HS-27A (cell line): ENCODE measurements around the gene ZFY.

Experiments
- DNase-seq: peaks from one replicate; pipeline ENCODE4 v3.0.0-alpha.2; 2012; ENCODE audit warnings: low read depth, missing footprints

ZFY gene

GRCh38 chrY:2934861-2935715 is at the start of gene ZFY:
ZFY (plus strand) TSS chrY:2935381; CDS start chrY:2953937, 18,556 bp downstream.
- peak; percentile 23 for DNase-seq

GRCh38 chrY:2885880-2886279 is 49.3 kb upstream of the ZFY start:
- DNase-seq: no peak

- DNase-seq: no peak
Observed at GRCh38 chrY:2887386-2887785, 47.8 kb upstream of the ZFY start.

- no peak for DNase-seq
Observed at GRCh38 chrY:2887955-2888354, 47.2 kb upstream of the ZFY start.

- no peak for DNase-seq
Observed at GRCh38 chrY:2893471-2893870, 41.7 kb upstream of the ZFY start.

DNA sequence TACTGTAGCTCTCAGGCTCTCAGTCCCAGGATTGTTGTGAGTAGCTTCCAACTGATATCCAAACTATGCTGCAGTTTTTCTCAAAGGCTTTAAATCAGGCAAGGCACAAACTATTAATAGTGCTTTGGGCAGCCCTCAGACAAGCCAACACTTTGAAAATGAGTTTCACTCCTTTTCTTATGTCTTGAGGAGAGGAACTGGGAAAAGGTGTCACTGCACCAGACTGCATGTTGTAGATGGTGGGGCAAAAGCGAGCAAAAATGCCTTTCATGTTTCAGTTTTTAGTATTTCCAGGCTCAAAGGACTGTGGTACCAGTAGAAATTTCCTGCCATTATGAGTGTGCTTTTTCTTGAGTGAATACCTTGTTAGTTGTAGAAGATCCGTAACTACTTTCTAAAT is 39.1 kb upstream of the ZFY start:
- DNase-seq: no peak

DNA sequence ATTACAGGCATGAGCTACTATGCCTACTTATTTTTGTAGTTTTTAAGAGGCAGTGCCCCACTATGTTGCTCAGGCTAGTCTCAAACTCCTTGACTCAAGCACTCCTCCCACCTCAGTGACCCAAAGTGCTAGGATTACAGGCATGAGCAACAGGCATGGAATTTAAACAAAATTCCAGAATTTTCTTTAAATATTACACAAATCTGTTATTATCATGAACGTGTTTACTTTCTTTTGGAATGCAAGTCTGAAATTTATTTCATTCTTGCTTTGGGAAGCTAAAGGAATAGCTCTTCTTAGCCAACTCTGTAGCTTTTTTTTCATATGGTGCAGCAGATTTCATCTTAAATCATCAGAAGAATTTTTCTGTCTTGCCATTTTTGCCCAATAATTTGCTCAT is 27.8 kb upstream of the ZFY start:
- peak; percentile 45 for DNase-seq

GRCh38 chrY:2913066-2913815 is 21.9 kb upstream of the ZFY start:
- DNase-seq: no peak

- DNase-seq: no peak
Observed at GRCh38 chrY:2934078-2934477, 1.1 kb upstream of the ZFY start.

- DNase-seq: peak; percentile 71
Observed at GRCh38 chrY:2935716-2936435, 695 bp downstream of the ZFY start.

DNA sequence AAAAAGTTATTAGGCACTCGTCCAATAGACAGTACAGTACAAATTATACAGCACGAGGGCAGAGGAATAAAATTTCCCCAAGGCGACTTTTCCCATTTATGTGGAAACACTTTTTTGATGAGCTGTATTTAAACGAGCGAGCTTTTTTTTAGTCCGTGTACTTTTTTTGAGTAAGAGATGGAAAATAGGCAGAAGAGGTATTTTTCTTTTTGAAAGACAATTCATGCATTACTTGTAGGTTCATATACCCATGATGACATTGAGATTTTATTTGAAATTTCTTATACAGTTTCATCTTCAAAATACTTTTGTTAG is 1.2 kb downstream of the ZFY start:
- DNase-seq: no peak

DNA sequence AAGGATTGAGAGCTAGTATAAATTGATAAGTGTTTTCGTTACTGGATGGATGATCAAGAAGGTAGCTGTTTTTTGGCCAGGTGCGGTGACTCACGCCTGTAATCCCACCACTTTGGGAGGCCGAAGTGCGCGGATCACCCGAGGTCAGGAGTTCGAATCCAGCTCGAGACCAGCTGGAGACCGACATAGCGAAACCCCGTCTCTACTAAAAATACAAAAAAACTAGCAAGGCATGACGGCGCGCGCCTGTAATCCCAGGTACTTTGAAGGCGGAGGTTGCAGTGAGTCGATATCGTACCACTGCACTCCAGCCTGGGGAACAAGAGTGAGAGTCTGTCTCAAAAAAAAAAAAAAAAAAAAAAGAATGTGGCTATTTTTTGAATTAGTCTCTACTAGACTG is 2.0 kb downstream of the ZFY start:
- DNase-seq: no peak

- DNase-seq: no peak
Observed at GRCh38 chrY:2949590-2950252, 14.5 kb downstream of the ZFY start.

DNA sequence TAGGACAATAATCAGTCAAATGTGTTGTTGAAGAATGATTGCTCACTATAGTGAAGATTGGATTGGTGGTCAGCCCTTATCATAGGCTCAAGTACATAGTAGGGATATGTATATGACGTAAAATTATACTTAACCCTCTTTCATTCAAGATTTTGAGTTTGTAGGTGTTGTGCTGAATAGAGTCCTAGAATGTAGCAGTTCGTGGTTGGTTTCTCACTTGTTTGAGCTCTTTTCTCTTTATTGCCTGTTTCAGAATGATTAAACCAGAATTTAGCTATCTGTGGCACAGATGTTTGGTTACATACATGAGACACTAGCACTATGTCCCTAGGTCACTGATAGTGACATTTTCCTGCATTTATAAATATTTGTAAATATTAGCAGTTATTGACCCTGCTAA is 15.5 kb downstream of the ZFY start:
- DNase-seq: no peak

- DNase-seq: no peak
Observed at GRCh38 chrY:2952912-2953311, 17.7 kb downstream of the ZFY start.

GRCh38 chrY:2954735-2955134 is 19.6 kb downstream of the ZFY start:
- no peak for DNase-seq

GRCh38 chrY:2955561-2955960 is 20.4 kb downstream of the ZFY start:
- DNase-seq: no peak

DNA sequence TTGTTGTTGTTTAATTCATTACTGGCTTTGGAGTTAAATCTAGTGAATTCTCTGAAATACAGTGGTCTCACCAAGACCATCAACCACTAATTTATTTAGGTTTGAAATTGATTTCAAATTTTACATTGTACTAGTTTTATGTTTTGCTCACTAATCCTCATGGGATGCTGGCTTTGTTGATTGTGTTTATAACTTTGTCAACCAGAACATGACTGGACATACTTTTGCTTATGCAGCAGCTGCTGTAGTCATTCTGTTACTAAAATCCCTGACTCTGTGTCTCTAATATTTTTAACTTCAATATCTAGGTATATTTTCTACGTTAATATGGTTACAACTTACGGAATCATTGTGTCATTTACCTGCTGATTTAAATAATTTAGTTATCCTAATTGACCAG is 26.9 kb downstream of the ZFY start:
- DNase-seq: no peak

DNA sequence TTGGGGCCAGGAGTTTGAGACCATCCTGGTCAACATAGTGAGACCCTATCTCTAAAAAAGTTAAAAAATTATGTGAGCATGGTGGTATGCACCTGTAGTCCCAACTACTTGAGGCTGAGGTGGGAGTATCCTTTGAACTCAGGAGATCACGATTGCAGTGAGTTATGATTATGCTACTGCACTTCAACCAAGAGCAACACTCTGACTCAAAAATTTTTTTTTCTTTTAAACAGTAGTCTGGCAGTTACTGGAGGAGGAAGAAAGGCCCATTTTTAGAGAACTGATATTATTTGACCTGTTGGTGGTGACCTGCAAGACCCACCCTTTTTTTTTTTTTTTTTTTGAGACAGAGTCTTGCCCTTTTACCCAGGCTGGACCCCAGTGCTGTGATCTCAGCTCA is 29.6 kb downstream of the ZFY start:
- DNase-seq: no peak

DNA sequence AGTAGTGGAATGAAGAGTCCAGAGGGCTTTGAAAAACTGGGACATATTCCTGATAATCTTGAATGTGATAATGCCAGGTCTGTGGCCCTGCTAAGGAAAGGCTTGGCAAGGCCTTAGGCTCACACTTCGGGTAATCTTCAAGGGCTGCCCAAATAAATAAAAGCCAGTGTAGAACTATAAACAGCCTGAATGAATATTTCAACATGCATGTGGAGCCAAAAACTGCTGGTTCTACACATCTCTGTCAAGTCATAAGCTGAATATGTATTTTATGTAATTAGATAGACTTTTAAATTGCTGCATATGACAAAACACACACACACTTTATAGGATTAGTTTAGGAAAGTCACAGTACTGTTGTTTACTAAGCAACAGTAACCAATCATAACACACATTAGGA is 30.4 kb downstream of the ZFY start:
- no peak for DNase-seq

GRCh38 chrY:2969561-2969960 is 34.4 kb downstream of the ZFY start:
- DNase-seq: no peak

- DNase-seq: no peak
Observed at GRCh38 chrY:2972708-2973107, 37.5 kb downstream of the ZFY start.
